ENCODE data around the gene DUSP22. TPM values are rescaled to one million over a fixed set of nuclear protein-coding genes. Genes with fewer than 3 reads are reported as not detected.

DUSP22 gene
- total RNA-seq, 1 experiment from 2014 or later = 25.0 TPM

GRCh38 chr6:246352-246751, 45.9 kb upstream of the DUSP22 start:
- no CpG with 5 or more reads among the region's 8 CpGs for WGBS (ENCODE audit: extremely low coverage, insufficient read length, low lambda C conversion rate)

More at GRCh38 chr6:246352-246751, 45.9 kb upstream of the DUSP22 start:
- peaks cover 11% of the 10 kb centered on the region for H3K27me3 Mint-ChIP-seq (ENCODE audit: low read depth)
- Histone ChIP-seq H2AFZ (ENCODE audit: low read length) (no peak overlapping the region), H3T11ph (ENCODE audit: low read length) (no peak overlapping the region), H4K8ac (replicated peaks; ENCODE audit: insufficient read length, low read depth, low read length) (no peak overlapping the region), H2BK5ac (ENCODE audit: insufficient read length, low read length) (no peak overlapping the region), H3K4ac (ENCODE audit: low read depth, low read length) (no peak overlapping the region), H3K56ac (ENCODE audit: insufficient read length, low read depth, low read length) (no peak overlapping the region), H3K9me3 (ENCODE audit: control insufficient read depth, low read depth, low read length) (no peaks in the 10 kb centered on the region), H4K91ac (ENCODE audit: insufficient read length, low read depth, low read length) (no peak overlapping the region), H2BK15ac (ENCODE audit: low read depth, low read length) (no peak overlapping the region), H3K18ac (ENCODE audit: insufficient read length, low read depth, low read length) (no peak overlapping the region), H2BK20ac (ENCODE audit: low read depth, low read length, poor library complexity, severe bottlenecking) (no peak overlapping the region), H3K4me2 (ENCODE audit: insufficient read depth, insufficient read length, low read length) (no peak overlapping the region), H2BK12ac (ENCODE audit: insufficient read length, low read depth, low read length) (no peak overlapping the region), H3K27ac (ENCODE audit: insufficient read length, low read depth, low read length) (no peak overlapping the region), H2BK120ac (ENCODE audit: low read depth, low read length, poor library complexity, severe bottlenecking) (no peak overlapping the region), H3K23ac (ENCODE audit: insufficient read length, low read depth, low read length) (no peak overlapping the region), H3K9ac (ENCODE audit: extremely low read depth, insufficient read length, low read length) (no peak overlapping the region), H3K14ac (ENCODE audit: insufficient read depth, low read length) (no peak overlapping the region), H3K27me3 (ENCODE audit: insufficient read depth, low read length) (no peaks in the 10 kb centered on the region), H3K79me2 (ENCODE audit: insufficient read depth, low read length) (no peaks in the 10 kb centered on the region), H3K4me1 (ENCODE audit: insufficient read depth, low read length) (no peaks in the 10 kb centered on the region), H3K79me1 (ENCODE audit: insufficient read depth, low read depth, low read length, poor library complexity, severe bottlenecking) (no peaks in the 10 kb centered on the region), H4K5ac (ENCODE audit: insufficient read length, low read depth, low read length) (no peak overlapping the region), H2AK5ac (ENCODE audit: insufficient read length, low read length) (no peak overlapping the region), H3K23me2 (ENCODE audit: insufficient read length, low read depth, low read length, poor library complexity, severe bottlenecking) (no peaks in the 10 kb centered on the region), H4K20me1 (ENCODE audit: control insufficient read depth, insufficient read depth, insufficient read length) (no peaks in the 10 kb centered on the region)
- H3K9me3 Mint-ChIP-seq = no peaks in the 10 kb centered on the region; a peak in 1 of 5 replicates
- no peaks in the 10 kb centered on the region for H3K36me3 Mint-ChIP-seq (ENCODE audit: insufficient read depth in 1 of 3, low read depth in 3 of 3)
- peaks cover 0 to 3% of the 10 kb centered on the region in 2 experiments; a peak in 3 of 4 replicates for H3K4me1 Mint-ChIP-seq
- H3K27ac Mint-ChIP-seq = no peak overlapping the region
- no peak for TF ChIP-seq CTCF (conservative IDR thresholded peaks at IDR 0.05)
- H3K4me3 Mint-ChIP-seq = no peak overlapping the region
- DNase-seq = no peak

All from H9 (cell line).